ENCODE results near the gene KRTAP20-2.
A peak's percentile ranks its signal among the peaks of the same experiment; 100 is the strongest.

KRTAP20-2 gene

GRCh38 chr21:30634906-30635305 lies at the start of gene KRTAP20-2:
Gene KRTAP20-2 (plus strand): TSS chr21:30635206. CDS start chr21:30635264, 58 bp downstream.
- no peak within 1 kb of the TSS for H3K4me3 Mint-ChIP-seq
- H3K4me1 Mint-ChIP-seq, result no peaks in the 10 kb centered on the region
- no peak for ATAC-seq
- no peaks in the 10 kb centered on the region for H3K9me3 Mint-ChIP-seq
- no peak within 1 kb of the TSS for H3K27ac Mint-ChIP-seq
- no peaks in the 10 kb centered on the region for H3K27me3 Mint-ChIP-seq
- no peak for DNase-seq

DNA sequence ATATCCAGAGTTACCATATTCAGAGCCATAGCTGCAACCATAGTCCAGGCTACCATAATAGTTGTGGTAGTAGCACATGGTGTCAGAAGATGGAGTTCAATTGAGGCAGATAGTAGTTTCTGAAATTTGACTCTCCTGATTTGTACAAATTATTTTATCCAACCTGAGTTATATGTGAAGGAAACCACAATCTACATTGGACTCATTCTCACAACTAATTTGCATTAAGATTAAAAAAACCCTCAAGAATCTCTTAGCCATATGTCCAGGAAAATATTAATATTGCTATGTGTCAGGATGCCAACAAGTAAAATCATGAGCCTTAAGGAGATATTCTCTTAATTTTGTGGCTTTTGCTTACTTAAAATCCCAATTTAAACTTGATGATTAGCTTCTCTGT lies 44.7 kb upstream of the KRTAP20-2 start, which contains the start of gene KRTAP22-2:
KRTAP22-2 (minus strand) TSS at position 101 of the 400 bp plus-strand sequence.
- H3K4me1 Mint-ChIP-seq, result no peaks in the 10 kb centered on the region
- DNase-seq, result no peak
- no peaks in the 10 kb centered on the region for H3K27me3 Mint-ChIP-seq
- no peaks in the 10 kb centered on the region for H3K9me3 Mint-ChIP-seq
- no peak for ATAC-seq
- no peak within 1 kb of the TSS for H3K4me3 Mint-ChIP-seq
- no peak within 1 kb of the TSS for H3K27ac Mint-ChIP-seq

- no peak within 1 kb of the TSS for H3K27ac Mint-ChIP-seq
- H3K27me3 Mint-ChIP-seq, result no peaks in the 10 kb centered on the region
- H3K9me3 Mint-ChIP-seq, result no peaks in the 10 kb centered on the region
- no peak for ATAC-seq
- no peaks in the 10 kb centered on the region for H3K4me1 Mint-ChIP-seq
- H3K4me3 Mint-ChIP-seq, result no peak within 1 kb of the TSS
- no peak for DNase-seq
Observed at GRCh38 chr21:30592140-30592539, 42.9 kb upstream of the KRTAP20-2 start, which contains the start of gene KRTAP6-3. Gene KRTAP6-3 (plus strand): TSS chr21:30592440. CDS start chr21:30592446, 6 bp downstream.

GRCh38 chr21:30598802-30599201 lies 36.2 kb upstream of the KRTAP20-2 start, which contains the start of gene KRTAP6-2:
Gene KRTAP6-2 (minus strand): TSS chr21:30598902. CDS start chr21:30598874, 28 bp downstream.
- Mint-ChIP-seq H3K4me1 (no peaks in the 10 kb centered on the region), H3K27ac (no peak within 1 kb of the TSS), H3K27me3 (no peaks in the 10 kb centered on the region), H3K4me3 (no peak within 1 kb of the TSS), H3K9me3 (peaks cover 6 to 9% of the 10 kb centered on the region in 2 donors)
- DNase-seq, result no peak
- ATAC-seq, result no peak

- no peak within 1 kb of the TSS for H3K27ac Mint-ChIP-seq
- no peaks in the 10 kb centered on the region for H3K4me1 Mint-ChIP-seq
- H3K9me3 Mint-ChIP-seq, result peaks cover 6 to 18% of the 10 kb centered on the region in 2 donors
- no peaks in the 10 kb centered on the region for H3K27me3 Mint-ChIP-seq
- ATAC-seq (no peak), DNase-seq (no peak)
- no peak within 1 kb of the TSS for H3K4me3 Mint-ChIP-seq
Observed at GRCh38 chr21:30600787-30601186, 34.2 kb upstream of the KRTAP20-2 start, which contains the start of gene KRTAP22-1. Gene KRTAP22-1 (plus strand): TSS chr21:30601087.

DNA sequence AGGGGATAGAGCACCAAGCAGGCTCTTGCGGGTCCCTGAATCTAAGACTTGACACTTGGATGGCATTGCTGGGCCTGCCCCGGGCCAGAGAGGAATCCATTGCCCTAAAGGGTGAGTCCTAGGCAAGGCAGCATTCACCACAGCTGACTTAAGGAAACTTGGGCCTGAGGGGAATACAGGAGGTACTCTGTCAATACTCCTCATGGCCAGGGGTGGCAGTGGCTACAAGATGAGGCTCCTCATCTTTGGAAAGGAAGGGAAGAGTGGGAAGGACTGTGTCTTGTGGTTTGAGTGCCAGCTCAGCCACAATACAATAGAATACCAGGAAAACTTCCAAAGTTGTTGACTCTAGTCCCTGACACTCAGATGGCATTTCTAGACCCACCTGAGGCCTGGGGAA lies 29.0 kb upstream of the KRTAP20-2 start:
- no peak for DNase-seq
- ATAC-seq, result no peak
- no peak overlapping the region for H3K4me3 Mint-ChIP-seq
- no peak overlapping the region for H3K27ac Mint-ChIP-seq
- peaks cover 8 to 21% of the 10 kb centered on the region in 2 donors for H3K9me3 Mint-ChIP-seq
- H3K4me1 Mint-ChIP-seq, result no peaks in the 10 kb centered on the region
- no peaks in the 10 kb centered on the region for H3K27me3 Mint-ChIP-seq

GRCh38 chr21:30612132-30612531 lies 22.9 kb upstream of the KRTAP20-2 start:
- Mint-ChIP-seq H3K27ac (no peak overlapping the region), H3K27me3 (no peaks in the 10 kb centered on the region), H3K4me1 (no peaks in the 10 kb centered on the region), H3K9me3 (peaks cover 5 to 7% of the 10 kb centered on the region in 2 donors), H3K4me3 (no peak overlapping the region)
- DNase-seq (no peak), ATAC-seq (no peak)

- H3K4me1 Mint-ChIP-seq, result no peaks in the 10 kb centered on the region
- ATAC-seq, result peak; percentile 43
Observed at GRCh38 chr21:30613836-30614235, 21.2 kb upstream of the KRTAP20-2 start, which contains the start of gene KRTAP6-1. Gene KRTAP6-1 (minus strand): TSS chr21:30613930. CDS start chr21:30613904, 26 bp downstream.

GRCh38 chr21:30615199-30615598 lies 19.8 kb upstream of the KRTAP20-2 start:
- DNase-seq (no peak), ATAC-seq (no peak)
- Mint-ChIP-seq H3K4me1 (no peaks in the 10 kb centered on the region), H3K4me3 (no peak overlapping the region), H3K27me3 (no peaks in the 10 kb centered on the region), H3K9me3 (peaks cover 5 to 7% of the 10 kb centered on the region in 2 donors), H3K27ac (no peak overlapping the region)

More at GRCh38 chr21:30613836-30614235, 21.2 kb upstream of the KRTAP20-2 start, which contains the start of gene KRTAP6-1:
- no peak within 1 kb of the TSS for H3K27ac Mint-ChIP-seq
- no peak within 1 kb of the TSS for H3K4me3 Mint-ChIP-seq
- peaks cover 5 to 7% of the 10 kb centered on the region in 2 donors for H3K9me3 Mint-ChIP-seq
- no peak for DNase-seq
- H3K27me3 Mint-ChIP-seq, result no peaks in the 10 kb centered on the region

DNA sequence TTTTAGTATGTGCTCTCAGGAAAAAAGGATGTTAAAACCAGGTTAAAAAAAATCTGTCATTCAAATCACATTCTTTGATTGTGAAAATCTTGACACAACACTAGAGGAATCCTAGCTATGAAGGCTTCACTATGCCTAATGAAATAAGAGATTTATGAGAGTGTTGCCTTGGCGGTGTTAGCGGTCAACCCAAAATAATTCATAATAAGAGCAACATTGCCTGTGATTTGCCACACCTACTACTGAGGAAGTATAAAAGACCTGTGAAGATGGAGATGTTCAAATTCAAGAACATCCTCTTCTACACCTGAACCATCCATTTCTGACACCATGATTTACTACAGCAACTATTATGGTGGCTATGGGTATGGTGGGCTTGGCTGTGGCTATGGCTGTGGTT lies 18.9 kb upstream of the KRTAP20-2 start, which contains the start of gene KRTAP20-1:
KRTAP20-1 (plus strand) TSS at position 301 of the 400 bp plus-strand sequence; CDS start at position 331, 30 bp downstream.
- Mint-ChIP-seq H3K27ac (no peak within 1 kb of the TSS), H3K4me1 (no peaks in the 10 kb centered on the region), H3K27me3 (no peaks in the 10 kb centered on the region), H3K9me3 (peaks cover 2% of the 10 kb centered on the region in 2 donors), H3K4me3 (no peak within 1 kb of the TSS)
- ATAC-seq, result no peak
- no peak for DNase-seq

DNA sequence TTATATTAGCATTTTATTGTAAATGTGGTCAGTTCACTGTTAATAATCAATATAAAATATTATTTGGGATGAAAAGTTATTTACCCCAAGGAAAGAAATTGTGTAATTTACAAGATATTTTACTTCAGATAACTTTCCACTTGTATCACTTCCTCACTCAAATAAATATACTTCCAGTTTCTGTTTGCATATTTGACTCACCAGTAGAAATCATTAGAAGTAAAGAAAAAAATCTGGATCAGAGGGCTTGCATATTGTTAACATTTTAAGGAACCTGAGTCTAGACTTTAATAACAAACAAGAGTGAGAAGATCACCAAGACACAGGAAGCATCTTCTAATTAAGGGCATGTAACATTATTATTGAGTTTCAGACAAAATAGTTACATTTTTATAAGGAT lies 14.9 kb upstream of the KRTAP20-2 start:
- H3K27me3 Mint-ChIP-seq, result no peaks in the 10 kb centered on the region
- DNase-seq, result no peak
- no peaks in the 10 kb centered on the region for H3K4me1 Mint-ChIP-seq
- no peaks in the 10 kb centered on the region for H3K9me3 Mint-ChIP-seq
- no peak overlapping the region for H3K27ac Mint-ChIP-seq
- H3K4me3 Mint-ChIP-seq, result no peak overlapping the region
- ATAC-seq, result no peak

DNA sequence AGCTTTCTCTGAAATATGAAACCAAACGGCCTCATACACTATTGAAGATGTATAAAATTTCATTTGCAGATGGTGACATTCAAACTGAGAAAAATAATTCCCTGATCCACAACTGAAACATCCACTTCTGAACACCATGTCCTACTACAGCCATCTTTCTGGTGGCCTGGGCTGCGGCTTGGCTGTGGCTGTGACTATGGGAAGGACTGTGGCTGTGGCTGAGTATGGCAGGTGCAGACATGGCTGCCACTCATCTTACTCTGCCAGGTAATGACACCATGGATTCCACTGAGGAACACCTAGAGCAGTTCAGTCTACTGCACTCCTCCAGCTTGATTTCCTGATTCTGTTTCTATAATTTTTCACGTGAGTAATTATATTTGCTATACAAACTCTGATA lies 14.5 kb upstream of the KRTAP20-2 start, which contains the start of gene KRTAP20-4:
KRTAP20-4 (plus strand) TSS at position 106 of the 400 bp plus-strand sequence.
- no peak within 1 kb of the TSS for H3K27ac Mint-ChIP-seq

GRCh38 chr21:30623362-30623761 lies 11.6 kb upstream of the KRTAP20-2 start:
- Mint-ChIP-seq H3K9me3 (no peaks in the 10 kb centered on the region), H3K27ac (no peak overlapping the region), H3K27me3 (no peaks in the 10 kb centered on the region), H3K4me3 (no peak overlapping the region), H3K4me1 (no peaks in the 10 kb centered on the region)
- ATAC-seq (no peak), DNase-seq (no peak)

More for the DNA sequence above, 14.5 kb upstream of the KRTAP20-2 start, which contains the start of gene KRTAP20-4:
- DNase-seq (no peak), ATAC-seq (no peak)
- no peaks in the 10 kb centered on the region for H3K27me3 Mint-ChIP-seq
- no peak within 1 kb of the TSS for H3K4me3 Mint-ChIP-seq
- H3K4me1 Mint-ChIP-seq, result no peaks in the 10 kb centered on the region
- H3K9me3 Mint-ChIP-seq, result no peaks in the 10 kb centered on the region

DNA sequence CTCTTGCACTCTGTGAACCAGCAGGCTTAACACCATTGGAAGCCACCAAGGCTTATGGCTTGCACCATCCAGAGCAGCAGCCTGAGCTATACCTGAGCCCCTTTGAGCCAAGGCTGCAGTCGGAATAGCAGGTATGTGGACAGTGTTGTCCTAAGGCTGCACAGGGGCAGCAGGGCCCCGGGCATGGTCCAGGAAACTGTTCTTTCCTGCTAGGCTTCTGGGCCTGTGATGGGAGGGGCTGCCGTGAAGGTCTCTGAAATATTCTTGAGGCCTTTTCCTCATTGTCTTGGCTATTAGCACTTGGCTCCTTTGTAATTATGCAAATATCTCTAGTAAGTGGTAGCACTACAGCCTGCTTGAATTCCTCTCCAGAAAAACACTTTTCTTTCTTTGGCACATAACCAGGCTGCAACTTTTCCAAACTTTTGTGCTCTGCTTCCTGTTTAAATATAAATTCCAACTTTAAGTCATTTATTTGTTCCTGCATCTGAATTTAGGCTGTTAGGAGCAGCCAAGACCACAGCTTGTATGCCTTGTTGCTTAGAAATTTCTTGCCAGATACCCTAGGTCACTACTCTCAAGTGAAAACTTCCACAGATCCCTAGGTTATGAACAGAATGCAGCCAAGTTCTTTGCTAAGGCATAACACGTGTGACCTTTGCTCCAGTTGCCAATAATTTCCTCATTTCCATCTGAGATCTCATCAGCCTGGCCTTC lies 9.4 kb upstream of the KRTAP20-2 start:
- H3K4me1 Mint-ChIP-seq, result no peaks in the 10 kb centered on the region
- H3K9me3 Mint-ChIP-seq, result no peaks in the 10 kb centered on the region
- H3K27me3 Mint-ChIP-seq, result no peaks in the 10 kb centered on the region
- no peak for ATAC-seq
- H3K4me3 Mint-ChIP-seq, result no peak overlapping the region
- H3K27ac Mint-ChIP-seq, result no peak overlapping the region
- no peak for DNase-seq

- no peak for DNase-seq
- Mint-ChIP-seq H3K27ac (no peak overlapping the region), H3K4me3 (no peak overlapping the region), H3K4me1 (no peaks in the 10 kb centered on the region), H3K9me3 (no peaks in the 10 kb centered on the region), H3K27me3 (no peaks in the 10 kb centered on the region)
- ATAC-seq, result no peak
Observed at GRCh38 chr21:30628109-30628508, 6.9 kb upstream of the KRTAP20-2 start.

DNA sequence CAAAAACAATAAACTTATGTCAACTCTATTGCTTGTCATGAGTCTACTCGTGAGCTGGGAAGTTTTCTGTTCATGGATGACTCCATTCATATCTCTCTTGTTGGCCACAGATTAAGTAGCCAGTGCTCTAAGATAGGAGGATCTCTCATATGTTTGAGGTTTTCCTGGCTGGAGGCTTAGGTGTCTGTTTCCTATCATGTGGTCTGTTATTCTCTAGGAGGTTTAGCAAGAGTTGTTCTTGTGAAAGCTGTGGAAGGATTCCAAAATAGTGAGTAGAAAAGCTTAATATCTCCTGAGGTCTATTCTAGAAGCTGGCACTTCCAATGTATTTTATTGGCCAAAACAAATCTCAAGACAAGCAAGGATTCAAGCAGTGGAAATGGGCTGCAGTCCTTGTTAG lies 5.8 kb upstream of the KRTAP20-2 start:
- no peak for ATAC-seq
- DNase-seq, result no peak
- no peaks in the 10 kb centered on the region for H3K9me3 Mint-ChIP-seq

More for the DNA sequence above, 5.8 kb upstream of the KRTAP20-2 start:
- H3K27me3 Mint-ChIP-seq, result no peaks in the 10 kb centered on the region
- H3K4me3 Mint-ChIP-seq, result no peak overlapping the region
- H3K4me1 Mint-ChIP-seq, result no peaks in the 10 kb centered on the region
- no peak overlapping the region for H3K27ac Mint-ChIP-seq

Measured in stimulated activated naive CD8-positive, alpha-beta T cell treated with anti-CD3 and anti-CD28 coated beads, Interleukin-15, amount 100 ng/mL, for 72 hours (primary cell).